Keratinocyte (primary cell): Measurements from ENCODE around the gene MSI1.
"Not testable (repeated sequence)": the region's sequence is repeated elsewhere in the genome, so short reads cannot be mapped to it uniquely, and the experiment has no call there.

ENCODE experiments used
- EZH2 ChIP-seq: IDR thresholded peaks from one replicate; pipeline ENCODE4 v1.6.1; 2012; ENCODE audit warnings: inconsistent platforms, mild to moderate bottlenecking, low read length, moderate library complexity
- TF ChIP-seq, protein P1 (sequence below), 3 experiments: IDR thresholded peaks in 1 of 3; conservative IDR thresholded peaks in 1 of 3; optimal IDR thresholded peaks in 1 of 3; 2 replicates in 2 of 3; 3 replicates in 1 of 3; pipeline versions ENCODE3 to v1.5.1; 2011; ENCODE audit warnings: low read length in 3 of 3, mild to moderate bottlenecking in 3 of 3, moderate library complexity in 2 of 3, control low read depth in 1 of 3, inconsistent platforms in 1 of 3; ENCODE audit not compliant: insufficient read depth in 2 of 3; ENCODE audit errors: extremely low read depth in 1 of 3

DNA sequence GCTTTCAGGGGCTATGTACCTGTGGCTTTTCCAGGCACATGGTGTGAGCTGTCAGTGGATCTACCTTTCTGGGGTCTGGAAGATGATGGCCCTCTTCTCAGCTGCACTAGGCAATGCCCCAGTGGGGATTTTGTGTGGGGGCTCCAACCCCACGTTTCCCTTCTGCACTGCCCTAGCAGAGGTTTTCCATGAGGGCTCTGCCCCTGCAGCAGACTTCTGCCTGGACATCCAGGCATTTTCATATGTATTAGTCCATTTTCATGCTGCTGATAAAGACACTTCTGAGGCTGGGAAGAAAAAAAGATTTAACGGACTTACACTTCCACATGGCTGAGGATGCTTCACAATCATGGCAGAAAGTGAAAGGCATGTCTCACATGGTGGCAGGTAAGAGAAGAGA lies 32.6 kb downstream of the MSI1 start:
- TF ChIP-seq, protein P1, sequence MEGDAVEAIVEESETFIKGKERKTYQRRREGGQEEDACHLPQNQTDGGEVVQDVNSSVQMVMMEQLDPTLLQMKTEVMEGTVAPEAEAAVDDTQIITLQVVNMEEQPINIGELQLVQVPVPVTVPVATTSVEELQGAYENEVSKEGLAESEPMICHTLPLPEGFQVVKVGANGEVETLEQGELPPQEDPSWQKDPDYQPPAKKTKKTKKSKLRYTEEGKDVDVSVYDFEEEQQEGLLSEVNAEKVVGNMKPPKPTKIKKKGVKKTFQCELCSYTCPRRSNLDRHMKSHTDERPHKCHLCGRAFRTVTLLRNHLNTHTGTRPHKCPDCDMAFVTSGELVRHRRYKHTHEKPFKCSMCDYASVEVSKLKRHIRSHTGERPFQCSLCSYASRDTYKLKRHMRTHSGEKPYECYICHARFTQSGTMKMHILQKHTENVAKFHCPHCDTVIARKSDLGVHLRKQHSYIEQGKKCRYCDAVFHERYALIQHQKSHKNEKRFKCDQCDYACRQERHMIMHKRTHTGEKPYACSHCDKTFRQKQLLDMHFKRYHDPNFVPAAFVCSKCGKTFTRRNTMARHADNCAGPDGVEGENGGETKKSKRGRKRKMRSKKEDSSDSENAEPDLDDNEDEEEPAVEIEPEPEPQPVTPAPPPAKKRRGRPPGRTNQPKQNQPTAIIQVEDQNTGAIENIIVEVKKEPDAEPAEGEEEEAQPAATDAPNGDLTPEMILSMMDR (optimal IDR thresholded peaks at IDR 0.05 in 1 of 3, IDR thresholded peaks at IDR 0.05 in 1 of 3, conservative IDR thresholded peaks at IDR 0.05 in 1 of 3; ENCODE audit: extremely low read depth in 1 of 3, insufficient read depth in 2 of 3, low read length in 3 of 3), result not testable (repeated sequence)
- TF ChIP-seq EZH2, result not testable (repeated sequence)
